Endothelial cell of umbilical vein (primary cell): Measurements from ENCODE around the gene GPR4. TPM values are rescaled to one million over a fixed set of nuclear protein-coding genes. Genes with fewer than 3 reads are reported as not detected.

Source experiments
- BruUV-seq: library from RNA; stranded (reverse); fragments of 400-500 nt; replicated peaks from 2 replicates; lab custom pipeline; 2021; lab: Mats Ljungman, UMichigan
- CTCF ChIA-PET: fragments of 300-600, 350-600 bp; sonication (Branson Sonifier 250); formaldehyde crosslinking; loops from one replicate; lab custom pipeline; 2021; ENCODE audit warnings: antibody characterized with exemption, inconsistent platforms; lab: Charles Lee
- POLR2A ChIA-PET: fragments of 300-600, 350-600 bp; sonication (Branson Sonifier 250); formaldehyde crosslinking; loops from one replicate; lab custom pipeline; 2021; ENCODE audit warnings: antibody characterized with exemption, inconsistent platforms; lab: Charles Lee
- DNase-seq: peaks from one replicate; pipeline ENCODE4 v3.0.0-alpha.2; 2011; ENCODE audit warnings: low read depth, low spot score
- FAIRE-seq: peaks from 2 replicates; lab custom pipeline; 2011; peaks lifted over from hg19 to GRCh38; lab: Jason Lieb, UNC
- H2AFZ ChIP-seq: 2 replicates; pipeline ENCODE4 v1.6.0; 2012; ENCODE audit warnings: low read depth, low read length, control low read depth, inconsistent platforms
- H3K27ac ChIP-seq: 2 replicates; pipeline ENCODE4 v1.5.1; 2011; ENCODE audit warnings: low read depth, mild to moderate bottlenecking, control low read depth, low read length, moderate library complexity; ENCODE audit not compliant: insufficient read depth
- H3K27me3 ChIP-seq, 2 experiments: 2 replicates each; pipeline versions ENCODE4 v1.6.0 to v1.6.1; 2011; ENCODE audit warnings: low read length in 2 of 2, mixed read lengths in 1 of 2; ENCODE audit not compliant: control insufficient read depth in 2 of 2, insufficient read depth in 2 of 2
- H3K36me3 ChIP-seq, 2 experiments: 2 replicates in 1 of 2; 3 replicates in 1 of 2; pipeline ENCODE4 v1.5.1; 2011; ENCODE audit warnings: low read length in 2 of 2, mild to moderate bottlenecking in 1 of 2, moderate library complexity in 1 of 2; ENCODE audit not compliant: control insufficient read depth in 2 of 2, insufficient read depth in 2 of 2; ENCODE audit errors: extremely low read depth in 1 of 2
- H3K4me1 ChIP-seq: 3 replicates; pipeline ENCODE4 v1.5.1; 2011; ENCODE audit warnings: mild to moderate bottlenecking, low read length; ENCODE audit not compliant: control insufficient read depth, insufficient read depth; ENCODE audit errors: extremely low read depth
- H3K4me2 ChIP-seq: 2 replicates; pipeline ENCODE4 v1.6.1; 2011; ENCODE audit warnings: low read length, control low read depth, mixed read lengths; ENCODE audit not compliant: insufficient read depth
- H3K4me3 ChIP-seq, 3 experiments: fragments of 200-600 bp in 1 of 3; sonication (generic), shearing (Covaris generic) in 1 of 3; replicated peaks in 1 of 3; 2 replicates each; pipeline ENCODE4 v1.5.1; 2011 to 2016; ENCODE audit warnings: control low read depth in 3 of 3, low read length in 3 of 3, mild to moderate bottlenecking in 2 of 3, inconsistent platforms in 1 of 3, low read depth in 1 of 3, moderate library complexity in 1 of 3; ENCODE audit not compliant: insufficient read depth in 1 of 3
- H3K79me2 ChIP-seq: 2 replicates; pipeline ENCODE4 v1.6.0; 2012; ENCODE audit warnings: low read length, inconsistent platforms; ENCODE audit not compliant: control insufficient read depth, insufficient read depth
- H3K9ac ChIP-seq: replicated peaks from 2 replicates; pipeline ENCODE3; 2011; ENCODE audit warnings: low read length, control low read depth; ENCODE audit not compliant: insufficient read depth; ENCODE audit errors: extremely low read depth
- H3K9me1 ChIP-seq: replicated peaks from 3 replicates; pipeline ENCODE4 v1.6.0; 2011; ENCODE audit warnings: mild to moderate bottlenecking, low read length; ENCODE audit not compliant: control insufficient read depth, insufficient read depth; ENCODE audit errors: extremely low read depth
- H3K9me3 ChIP-seq: replicated peaks from 2 replicates; pipeline ENCODE4 v1.5.1; 2012; ENCODE audit warnings: low read length, inconsistent platforms; ENCODE audit not compliant: control insufficient read depth, insufficient read depth
- H4K20me1 ChIP-seq: replicated peaks from 2 replicates; pipeline ENCODE3; 2011; ENCODE audit warnings: mild to moderate bottlenecking, low read length; ENCODE audit not compliant: control insufficient read depth, insufficient read depth; ENCODE audit errors: extremely low read depth
- EZH2 ChIP-seq: IDR thresholded peaks from 2 replicates; pipeline ENCODE4 v1.6.1; 2012; ENCODE audit warnings: borderline replicate concordance, low read depth, mild to moderate bottlenecking, moderate library complexity, low read length, inconsistent platforms; ENCODE audit not compliant: severe bottlenecking
- JUN ChIP-seq: IDR thresholded peaks from 2 replicates; pipeline ENCODE4 v1.6.1; 2011; ENCODE audit warnings: borderline replicate concordance, low read depth; ENCODE audit not compliant: insufficient read length, insufficient read depth
- MAX ChIP-seq: IDR thresholded peaks from 2 replicates; pipeline ENCODE4 v1.6.1; 2011; ENCODE audit not compliant: insufficient read depth, insufficient read length
- POLR2A ChIP-seq: IDR thresholded peaks from 2 replicates; pipeline ENCODE4 v1.6.1; 2012; ENCODE audit warnings: low read depth, mild to moderate bottlenecking, control low read depth, low read length
- dilution Hi-C: fragments of 300-500 bp; cut with MboI; formaldehyde crosslinking; loops from one replicate; pipeline ENCODE4 v1.15.0; 2019; ENCODE audit warnings: low sequenced_read_pairs; ENCODE audit not compliant: extremely low pct_ligation_motif_present
- intact Hi-C: fragments of 100-400 bp; cut with micrococcal nuclease; formaldehyde crosslinking; loops from one replicate; pipeline ENCODE4 v1.10.0; 2022
- polyA plus RNA-seq, 4 experiments: library from polyadenylated mRNA; depleted of rRNA in 3 of 4; stranded (reverse) in 3 of 4; unstranded in 1 of 4; fragments of >200 nt; gene quantifications; 2 replicates each; pipeline versions ENCODE4 v1.2.1 to v1.2.3, GENCODE V29; 2011 to 2012; ENCODE audit warnings: missing spikeins in 1 of 4
- total RNA-seq: library from RNA; stranded (reverse); gene quantifications from 2 replicates; pipeline ENCODE4 v1.2.3, GENCODE V29; 2021
- TF ChIP-seq, protein P1 (sequence below), 2 donors: IDR thresholded peaks; 1 replicate in 1 of 2; 2 replicates in 1 of 2; pipeline ENCODE4 v1.5.1; 2011; ENCODE audit warnings: low read length in 2 of 2, mild to moderate bottlenecking in 2 of 2, moderate library complexity in 2 of 2, control low read depth in 1 of 2, inconsistent platforms in 1 of 2, low read depth in 1 of 2; ENCODE audit not compliant: insufficient read depth in 1 of 2; ENCODE audit errors: extremely low read depth in 1 of 2

GPR4 gene
- total and polyA plus RNA-seq, 2 donors (not counting 3 experiments of a cell fraction or from before 2014, with no cell fraction given): 17.9 to 26.7 TPM

DNA sequence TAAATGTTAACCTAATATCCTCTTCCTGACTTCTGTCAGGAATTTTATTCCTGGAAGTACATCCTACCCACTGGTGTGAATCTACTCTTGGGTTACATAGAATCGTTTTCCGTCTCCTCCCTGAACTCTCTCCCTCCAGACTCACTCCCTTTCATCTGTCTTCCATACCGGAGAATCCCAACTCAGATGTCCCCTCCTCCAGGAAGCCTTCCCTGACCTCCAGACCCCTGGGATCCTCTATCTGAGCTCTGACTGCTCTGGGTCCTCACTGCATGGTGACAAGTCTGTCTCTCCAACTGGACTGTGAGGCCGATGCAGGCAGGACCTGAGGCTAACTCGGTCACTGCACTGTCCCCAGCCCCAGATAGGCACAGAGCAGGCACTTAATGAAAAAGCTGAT is 42.0 kb downstream of the GPR4 start:
- dilution Hi-C loops (no loop called here), intact Hi-C loops (no loop called here)
- no peaks in the 10 kb centered on the region for H3K9me1 ChIP-seq
- no peak overlapping the region for H3K9ac ChIP-seq
- H3K9me3 ChIP-seq: no peaks in the 10 kb centered on the region
- H3K36me3 ChIP-seq: no peaks in the 10 kb centered on the region
- no peak for FAIRE-seq
- ChIA-PET POLR2A (no interaction called here), CTCF (interaction anchor here (1.0 to 2.0 kb wide), 2 partner anchors 81 to 83 kb away, joined by 3 to 9 read pairs; no protein-coding TSS in a partner anchor)
- TF ChIP-seq JUN: no peak
- no peak for TF ChIP-seq MAX
- no peak for TF ChIP-seq POLR2A
- no peak overlapping the region for H3K27ac ChIP-seq
- no peaks in the 10 kb centered on the region for H4K20me1 ChIP-seq
- H3K4me3 ChIP-seq: no peak overlapping the region
- no peak for DNase-seq
- no peaks in the 10 kb centered on the region for H3K27me3 ChIP-seq
- no peak overlapping the region for H3K4me2 ChIP-seq
- no peaks in the 10 kb centered on the region for H3K4me1 ChIP-seq
- no peaks in the 10 kb centered on the region for H3K79me2 ChIP-seq
- no peak overlapping the region for H2AFZ ChIP-seq
- BruUV-seq: no TSS peak

DNA sequence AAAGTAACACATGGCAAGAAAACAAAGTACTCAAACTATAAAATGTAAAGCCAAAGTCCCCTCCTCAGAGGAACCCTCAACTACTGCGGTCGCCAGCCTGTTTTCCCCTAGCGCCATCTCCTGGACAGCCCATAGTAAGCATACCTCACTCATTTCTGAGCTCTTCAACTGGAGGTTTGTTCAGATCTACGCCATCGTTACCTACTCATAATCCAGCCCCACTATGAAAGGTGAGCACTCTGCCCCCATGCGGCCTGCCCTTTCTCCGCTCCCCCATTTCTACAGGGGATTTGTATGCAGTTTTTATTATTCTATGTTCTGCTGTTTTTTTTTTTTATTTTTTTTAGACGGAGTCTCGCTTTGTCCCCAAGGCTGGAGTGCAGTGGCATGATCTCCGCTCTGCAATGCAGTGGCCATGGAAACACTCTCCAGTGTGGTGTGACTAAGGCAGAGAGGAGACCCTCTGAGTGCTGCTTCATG is 43.6 kb downstream of the GPR4 start:
- no peaks in the 10 kb centered on the region for H3K79me2 ChIP-seq
- ChIA-PET POLR2A (no interaction called here), CTCF (interaction anchor here (0.6 to 2.5 kb wide), 36 partner anchors 8 to 121 kb away, joined by 3 to 36 read pairs (median 7); no protein-coding TSS in a partner anchor)
- BruUV-seq: no TSS peak
- H3K4me1 ChIP-seq: no peaks in the 10 kb centered on the region
- no peak overlapping the region for H3K27ac ChIP-seq
- H3K9me3 ChIP-seq: no peaks in the 10 kb centered on the region
- no peaks in the 10 kb centered on the region for H3K36me3 ChIP-seq
- no peak overlapping the region for H3K4me2 ChIP-seq
- DNase-seq (peak; percentile 46), FAIRE-seq (peak; percentile 84)
- H2AFZ ChIP-seq: no peak overlapping the region
- dilution Hi-C loops: no loop called here
- intact Hi-C loops: loop anchor here (1.0 kb wide), 1 partner anchor 35 kb away; no protein-coding TSS in a partner anchor
- H4K20me1 ChIP-seq: no peaks in the 10 kb centered on the region
- H3K9ac ChIP-seq: no peak overlapping the region
- H3K9me1 ChIP-seq: no peaks in the 10 kb centered on the region
- no peak overlapping the region for H3K4me3 ChIP-seq
- TF ChIP-seq JUN (no peak), EZH2 (no peak)
- TF ChIP-seq, protein P1, sequence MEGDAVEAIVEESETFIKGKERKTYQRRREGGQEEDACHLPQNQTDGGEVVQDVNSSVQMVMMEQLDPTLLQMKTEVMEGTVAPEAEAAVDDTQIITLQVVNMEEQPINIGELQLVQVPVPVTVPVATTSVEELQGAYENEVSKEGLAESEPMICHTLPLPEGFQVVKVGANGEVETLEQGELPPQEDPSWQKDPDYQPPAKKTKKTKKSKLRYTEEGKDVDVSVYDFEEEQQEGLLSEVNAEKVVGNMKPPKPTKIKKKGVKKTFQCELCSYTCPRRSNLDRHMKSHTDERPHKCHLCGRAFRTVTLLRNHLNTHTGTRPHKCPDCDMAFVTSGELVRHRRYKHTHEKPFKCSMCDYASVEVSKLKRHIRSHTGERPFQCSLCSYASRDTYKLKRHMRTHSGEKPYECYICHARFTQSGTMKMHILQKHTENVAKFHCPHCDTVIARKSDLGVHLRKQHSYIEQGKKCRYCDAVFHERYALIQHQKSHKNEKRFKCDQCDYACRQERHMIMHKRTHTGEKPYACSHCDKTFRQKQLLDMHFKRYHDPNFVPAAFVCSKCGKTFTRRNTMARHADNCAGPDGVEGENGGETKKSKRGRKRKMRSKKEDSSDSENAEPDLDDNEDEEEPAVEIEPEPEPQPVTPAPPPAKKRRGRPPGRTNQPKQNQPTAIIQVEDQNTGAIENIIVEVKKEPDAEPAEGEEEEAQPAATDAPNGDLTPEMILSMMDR (IDR thresholded peaks at IDR 0.05; ENCODE audit: extremely low read depth in 1 of 2, insufficient read depth in 1 of 2, low read depth in 1 of 2, low read length in 2 of 2): peak; percentile 70 to 78
- no peaks in the 10 kb centered on the region for H3K27me3 ChIP-seq
